ENCODE results near the gene GSG1L. TPM values are rescaled to one million over a fixed set of nuclear protein-coding genes. Genes with fewer than 3 reads are reported as not detected.

The GSG1L gene
- polyA plus RNA-seq, 1 donor (not counting 4 experiments of a cell fraction or from before 2014, with no cell fraction given) = not detected

- H4K20me1 ChIP-seq (ENCODE audit: control insufficient read depth, extremely low read depth, insufficient read depth, low read length) = no peaks in the 10 kb centered on the region
- no peak overlapping the region for H2AFZ ChIP-seq (ENCODE audit: control insufficient read depth, low read length)
- H3K36me3 ChIP-seq (ENCODE audit: control insufficient read depth in 2 of 2, extremely low read depth in 1 of 2, insufficient read depth in 2 of 2, low read length in 2 of 2) = no peaks in the 10 kb centered on the region
- FAIRE-seq (no peak), DNase-seq (ENCODE audit: low read depth, low spot score) (no peak)
- H3K27me3 ChIP-seq (ENCODE audit: control insufficient read depth, extremely low read depth, insufficient read depth, low read length) = no peaks in the 10 kb centered on the region
- H3K9me3 ChIP-seq (ENCODE audit: control insufficient read depth, low read depth, low read length) = peaks cover under 1% of the 10 kb centered on the region
- H3K79me2 ChIP-seq (ENCODE audit: control insufficient read depth, insufficient read depth, low read length) = no peaks in the 10 kb centered on the region
- dilution Hi-C loops (cut with MboI; ENCODE audit: extremely low pct_ligation_motif_present, low sequenced_read_pairs) = no loop called here
- no peak overlapping the region for H3K4me2 ChIP-seq (ENCODE audit: control insufficient read depth, extremely low read depth, insufficient read depth, low read depth, low read length)
- no peak overlapping the region for H3K27ac ChIP-seq (ENCODE audit: control insufficient read depth, insufficient read depth, low read length)
- no peak for TF ChIP-seq EZH2 (IDR thresholded peaks at IDR 0.05; ENCODE audit: low read length)
- TF ChIP-seq, protein P1, sequence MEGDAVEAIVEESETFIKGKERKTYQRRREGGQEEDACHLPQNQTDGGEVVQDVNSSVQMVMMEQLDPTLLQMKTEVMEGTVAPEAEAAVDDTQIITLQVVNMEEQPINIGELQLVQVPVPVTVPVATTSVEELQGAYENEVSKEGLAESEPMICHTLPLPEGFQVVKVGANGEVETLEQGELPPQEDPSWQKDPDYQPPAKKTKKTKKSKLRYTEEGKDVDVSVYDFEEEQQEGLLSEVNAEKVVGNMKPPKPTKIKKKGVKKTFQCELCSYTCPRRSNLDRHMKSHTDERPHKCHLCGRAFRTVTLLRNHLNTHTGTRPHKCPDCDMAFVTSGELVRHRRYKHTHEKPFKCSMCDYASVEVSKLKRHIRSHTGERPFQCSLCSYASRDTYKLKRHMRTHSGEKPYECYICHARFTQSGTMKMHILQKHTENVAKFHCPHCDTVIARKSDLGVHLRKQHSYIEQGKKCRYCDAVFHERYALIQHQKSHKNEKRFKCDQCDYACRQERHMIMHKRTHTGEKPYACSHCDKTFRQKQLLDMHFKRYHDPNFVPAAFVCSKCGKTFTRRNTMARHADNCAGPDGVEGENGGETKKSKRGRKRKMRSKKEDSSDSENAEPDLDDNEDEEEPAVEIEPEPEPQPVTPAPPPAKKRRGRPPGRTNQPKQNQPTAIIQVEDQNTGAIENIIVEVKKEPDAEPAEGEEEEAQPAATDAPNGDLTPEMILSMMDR (optimal IDR thresholded peaks at IDR 0.05 in 1 of 3, IDR thresholded peaks at IDR 0.05 in 1 of 3, conservative IDR thresholded peaks at IDR 0.05 in 1 of 3; ENCODE audit: extremely low read depth in 1 of 3, insufficient read depth in 2 of 3, low read length in 3 of 3) = no peak
- H3K9me1 ChIP-seq (ENCODE audit: control insufficient read depth, extremely low read depth, insufficient read depth, low read length) = no peaks in the 10 kb centered on the region
- H3K9ac ChIP-seq (ENCODE audit: control insufficient read depth, extremely low read depth, insufficient read depth, low read length) = no peak overlapping the region
- H3K4me1 ChIP-seq (ENCODE audit: control insufficient read depth, extremely low read depth, insufficient read depth, low read length) = no peaks in the 10 kb centered on the region
- H3K4me3 ChIP-seq (ENCODE audit: control insufficient read depth in 2 of 3, extremely low read depth in 1 of 3, insufficient read depth in 2 of 3, low read depth in 1 of 3, low read length in 3 of 3) = no peak overlapping the region
Observed at GRCh38 chr16:27999687-28000086, 63.8 kb downstream of the GSG1L start.

DNA sequence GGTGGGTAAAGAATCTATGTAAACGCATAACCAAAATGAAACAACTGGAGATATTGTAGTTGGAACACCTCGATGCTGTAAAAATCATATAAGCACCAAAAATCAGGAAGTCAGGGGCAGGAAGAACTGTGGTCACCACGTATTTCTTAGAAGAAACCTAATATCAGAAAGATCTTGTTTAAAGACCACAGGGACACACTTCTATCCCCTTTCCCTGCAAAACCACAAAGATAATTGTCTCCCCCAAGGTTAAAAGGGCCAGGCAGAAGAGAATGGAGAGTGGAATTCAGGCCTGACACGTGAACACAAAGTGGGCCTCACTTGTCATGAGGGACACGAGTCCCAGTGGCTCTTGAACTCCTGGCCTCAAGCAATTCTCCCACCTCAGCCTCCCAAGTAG lies 68.1 kb downstream of the GSG1L start:
- H2AFZ ChIP-seq (ENCODE audit: control insufficient read depth, low read length) = no peak overlapping the region
- H3K27me3 ChIP-seq (ENCODE audit: control insufficient read depth, extremely low read depth, insufficient read depth, low read length) = no peaks in the 10 kb centered on the region
- no peak overlapping the region for H3K4me2 ChIP-seq (ENCODE audit: control insufficient read depth, extremely low read depth, insufficient read depth, low read depth, low read length)
- H3K27ac ChIP-seq (ENCODE audit: control insufficient read depth, insufficient read depth, low read length) = no peak overlapping the region
- no peak overlapping the region for H3K4me3 ChIP-seq (ENCODE audit: control insufficient read depth in 2 of 3, extremely low read depth in 1 of 3, insufficient read depth in 2 of 3, low read depth in 1 of 3, low read length in 3 of 3)
- no peak overlapping the region for H3K9ac ChIP-seq (ENCODE audit: control insufficient read depth, extremely low read depth, insufficient read depth, low read length)
- H3K79me2 ChIP-seq (ENCODE audit: control insufficient read depth, insufficient read depth, low read length) = no peaks in the 10 kb centered on the region
- H3K4me1 ChIP-seq (ENCODE audit: control insufficient read depth, extremely low read depth, insufficient read depth, low read length) = no peaks in the 10 kb centered on the region
- DNase-seq (ENCODE audit: low read depth, low spot score) (no peak), FAIRE-seq (no peak)
- H3K36me3 ChIP-seq (ENCODE audit: control insufficient read depth in 2 of 2, extremely low read depth in 1 of 2, insufficient read depth in 2 of 2, low read length in 2 of 2) = no peaks in the 10 kb centered on the region
- dilution Hi-C loops (cut with MboI; ENCODE audit: extremely low pct_ligation_motif_present, low sequenced_read_pairs) = no loop called here
- H4K20me1 ChIP-seq (ENCODE audit: control insufficient read depth, extremely low read depth, insufficient read depth, low read length) = no peaks in the 10 kb centered on the region
- no peaks in the 10 kb centered on the region for H3K9me1 ChIP-seq (ENCODE audit: control insufficient read depth, extremely low read depth, insufficient read depth, low read length)
- TF ChIP-seq, protein P1 (optimal IDR thresholded peaks at IDR 0.05 in 1 of 3, IDR thresholded peaks at IDR 0.05 in 1 of 3, conservative IDR thresholded peaks at IDR 0.05 in 1 of 3; ENCODE audit: extremely low read depth in 1 of 3, insufficient read depth in 2 of 3, low read length in 3 of 3) = no peak
- TF ChIP-seq EZH2 (IDR thresholded peaks at IDR 0.05; ENCODE audit: low read length) = no peak
- H3K9me3 ChIP-seq (ENCODE audit: control insufficient read depth, low read depth, low read length) = peaks cover 2% of the 10 kb centered on the region

Measured in keratinocyte (primary cell).